HG03565 (cell line): ENCODE data around the gene KRTAP10-1.

ENCODE experiments used
- ATAC-seq: cut with Tn5 transposase; IDR thresholded peaks from one replicate; pipeline ENCODE4 v1.9.1; 2021; ENCODE audit warnings: mild to moderate bottlenecking, moderate library complexity; ENCODE audit not compliant: unreplicated experiment

The KRTAP10-1 gene

GRCh38 chr21:44518686-44519085, 21.3 kb downstream of the KRTAP10-1 start:
- ATAC-seq, result no peak

- no peak for ATAC-seq
Observed at GRCh38 chr21:44517175-44517899, 22.7 kb downstream of the KRTAP10-1 start.

- no peak for ATAC-seq
Observed at GRCh38 chr21:44516828-44517174, 23.2 kb downstream of the KRTAP10-1 start.

GRCh38 chr21:44516342-44516741, 23.7 kb downstream of the KRTAP10-1 start:
- no peak for ATAC-seq

GRCh38 chr21:44515359-44516165, 24.4 kb downstream of the KRTAP10-1 start:
- ATAC-seq, result no peak

GRCh38 chr21:44514746-44515358, 25.1 kb downstream of the KRTAP10-1 start:
- ATAC-seq, result no peak

- no peak for ATAC-seq
Observed at GRCh38 chr21:44514218-44514520, 25.8 kb downstream of the KRTAP10-1 start.

- no peak for ATAC-seq
Observed at GRCh38 chr21:44513389-44514217, 26.4 kb downstream of the KRTAP10-1 start.

- ATAC-seq, result no peak
Observed at GRCh38 chr21:44512496-44513388, 27.3 kb downstream of the KRTAP10-1 start.

GRCh38 chr21:44511938-44512275, 28.1 kb downstream of the KRTAP10-1 start:
- ATAC-seq, result no peak

- no peak for ATAC-seq
Observed at GRCh38 chr21:44511219-44511937, 28.6 kb downstream of the KRTAP10-1 start.

- ATAC-seq, result no peak
Observed at GRCh38 chr21:44510508-44511218, 29.3 kb downstream of the KRTAP10-1 start.

- no peak for ATAC-seq
Observed at GRCh38 chr21:44510109-44510507, 29.9 kb downstream of the KRTAP10-1 start.

GRCh38 chr21:44509539-44509938, 30.5 kb downstream of the KRTAP10-1 start:
- ATAC-seq, result no peak

- ATAC-seq, result no peak
Observed at GRCh38 chr21:44508711-44509445, 31.1 kb downstream of the KRTAP10-1 start.

- ATAC-seq, result no peak
Observed at GRCh38 chr21:44508426-44508710, 31.6 kb downstream of the KRTAP10-1 start.

- no peak for ATAC-seq
Observed at GRCh38 chr21:44507673-44508425, 32.1 kb downstream of the KRTAP10-1 start.
